ENCODE measurements around the gene NPC1. TPM values are rescaled to one million over a fixed set of nuclear protein-coding genes. Genes with fewer than 3 reads are reported as not detected.

NPC1 gene
- total and polyA plus RNA-seq, 2 donors (not counting 1 experiment from before 2014, with no cell fraction given), result 36.0 to 204 TPM

DNA sequence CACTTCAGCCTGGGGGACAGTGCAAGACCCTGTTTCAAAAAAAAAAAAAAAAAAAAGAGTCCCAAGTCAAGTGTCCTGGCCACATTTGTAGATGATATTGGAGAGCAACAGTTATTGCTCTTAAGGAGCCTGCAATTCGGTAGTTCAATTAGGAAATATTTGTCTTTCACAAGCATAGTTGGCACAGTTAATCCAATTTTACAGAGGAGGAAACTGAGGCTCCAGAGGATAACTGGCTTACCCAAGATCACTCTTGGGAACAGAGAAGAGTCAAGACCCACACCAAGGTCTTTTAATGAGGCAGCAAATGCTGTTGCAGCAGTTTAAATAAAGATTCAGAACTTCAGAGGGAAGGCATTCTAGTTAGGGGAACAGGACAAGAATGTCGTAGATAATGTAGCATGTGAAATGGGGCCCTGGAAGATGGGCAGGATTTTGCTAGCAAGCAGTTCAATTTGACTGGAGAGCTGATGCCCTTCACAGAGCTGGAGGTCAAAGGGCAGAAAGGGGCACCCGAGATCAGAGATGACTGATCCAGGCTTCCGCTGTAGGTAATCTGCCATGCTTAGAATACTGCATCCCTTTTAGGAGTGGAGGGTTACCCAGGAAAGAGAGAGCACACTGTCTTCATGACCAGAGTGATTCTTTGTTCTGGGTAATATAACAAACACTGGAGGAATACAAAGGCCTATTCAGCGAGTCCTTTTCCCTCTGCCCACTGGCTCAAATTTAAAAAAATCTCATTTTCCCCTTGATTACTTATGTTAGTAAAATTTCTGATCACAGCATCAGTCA lies 3.0 kb downstream of the NPC1 start:
- Histone ChIP-seq H2AFZ (ENCODE audit: low read length) (no peak overlapping the region), H3K36me3 (ENCODE audit: control insufficient read depth, insufficient read depth, low read length) (no peaks in the 10 kb centered on the region), H3K4me2 (ENCODE audit: extremely low read depth, insufficient read depth, low read length) (no peak overlapping the region), H3K9ac (ENCODE audit: insufficient read depth, low read length) (no peak overlapping the region), H3K27ac (ENCODE audit: insufficient read depth, low read length) (no peak overlapping the region), H3K9me3 (ENCODE audit: control insufficient read depth, insufficient read depth, low read depth, low read length) (no peaks in the 10 kb centered on the region), H3K4me3 (replicated peaks in 1 of 4; ENCODE audit: control extremely low read depth in 1 of 4, insufficient read depth in 1 of 4, low read depth in 3 of 4, low read length in 4 of 4) (peak overlapping the region in 1 of 4 experiments; percentile 20), H3K27me3 (ENCODE audit: control insufficient read depth, insufficient read depth, low read length) (no peaks in the 10 kb centered on the region), H4K20me1 (ENCODE audit: control insufficient read depth, extremely low read depth, insufficient read depth, low read length) (peaks cover 3% of the 10 kb centered on the region), H3K79me2 (ENCODE audit: control insufficient read depth, insufficient read depth, low read length) (peaks cover 31% of the 10 kb centered on the region), H3K4me1 (ENCODE audit: control insufficient read depth, extremely low read depth, insufficient read depth, low read length) (peaks cover 14% of the 10 kb centered on the region)
- TF ChIP-seq, protein P1, sequence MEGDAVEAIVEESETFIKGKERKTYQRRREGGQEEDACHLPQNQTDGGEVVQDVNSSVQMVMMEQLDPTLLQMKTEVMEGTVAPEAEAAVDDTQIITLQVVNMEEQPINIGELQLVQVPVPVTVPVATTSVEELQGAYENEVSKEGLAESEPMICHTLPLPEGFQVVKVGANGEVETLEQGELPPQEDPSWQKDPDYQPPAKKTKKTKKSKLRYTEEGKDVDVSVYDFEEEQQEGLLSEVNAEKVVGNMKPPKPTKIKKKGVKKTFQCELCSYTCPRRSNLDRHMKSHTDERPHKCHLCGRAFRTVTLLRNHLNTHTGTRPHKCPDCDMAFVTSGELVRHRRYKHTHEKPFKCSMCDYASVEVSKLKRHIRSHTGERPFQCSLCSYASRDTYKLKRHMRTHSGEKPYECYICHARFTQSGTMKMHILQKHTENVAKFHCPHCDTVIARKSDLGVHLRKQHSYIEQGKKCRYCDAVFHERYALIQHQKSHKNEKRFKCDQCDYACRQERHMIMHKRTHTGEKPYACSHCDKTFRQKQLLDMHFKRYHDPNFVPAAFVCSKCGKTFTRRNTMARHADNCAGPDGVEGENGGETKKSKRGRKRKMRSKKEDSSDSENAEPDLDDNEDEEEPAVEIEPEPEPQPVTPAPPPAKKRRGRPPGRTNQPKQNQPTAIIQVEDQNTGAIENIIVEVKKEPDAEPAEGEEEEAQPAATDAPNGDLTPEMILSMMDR (conservative IDR thresholded peaks at IDR 0.05 in 1 of 2, IDR thresholded peaks at IDR 0.05 in 1 of 2; ENCODE audit: low read depth in 1 of 2, low read length in 2 of 2), result no peak
- TF ChIP-seq EZH2 (IDR thresholded peaks at IDR 0.05; ENCODE audit: low read length, missing control alignments), result no peak
- no peak for DNase-seq (ENCODE audit: low read depth in 2 of 2)

DNA sequence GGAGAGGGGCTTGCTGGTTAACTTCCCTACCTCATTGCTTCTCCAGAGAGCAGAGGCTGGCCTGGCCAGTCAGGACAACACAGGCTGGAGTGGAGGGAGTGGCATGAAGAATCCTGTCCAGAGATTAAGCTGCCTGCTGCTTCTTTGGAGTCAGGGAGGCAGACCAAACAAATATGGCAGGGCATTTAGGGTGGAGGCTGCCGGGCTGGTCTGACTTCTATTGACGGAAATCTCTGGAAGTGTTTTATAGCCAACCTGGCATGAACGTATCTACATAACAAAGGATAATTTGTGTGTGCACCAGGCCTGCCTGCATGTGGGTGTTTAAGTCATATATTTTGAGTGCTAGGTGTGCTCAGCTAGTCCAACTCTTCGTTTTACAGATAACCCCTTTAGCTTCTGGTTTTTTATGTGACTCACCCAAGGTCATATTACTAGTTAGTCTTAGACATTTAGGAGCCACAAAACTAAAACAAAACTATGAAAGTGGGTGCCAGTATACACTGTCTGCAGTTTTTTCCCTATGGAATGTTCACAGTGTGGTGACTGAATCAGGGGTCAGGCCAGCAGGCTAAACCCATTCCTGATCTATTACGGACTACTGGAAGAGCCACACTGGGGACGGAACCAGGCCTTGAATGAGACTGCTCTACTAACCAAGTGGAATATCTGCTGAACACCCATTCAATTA lies 5.5 kb downstream of the NPC1 start:
- Histone ChIP-seq H3K79me2 (ENCODE audit: control insufficient read depth, insufficient read depth, low read length) (peaks cover 34% of the 10 kb centered on the region), H3K9ac (ENCODE audit: insufficient read depth, low read length) (no peak overlapping the region), H3K4me3 (replicated peaks in 1 of 4; ENCODE audit: control extremely low read depth in 1 of 4, insufficient read depth in 1 of 4, low read depth in 3 of 4, low read length in 4 of 4) (no peak overlapping the region), H4K20me1 (ENCODE audit: control insufficient read depth, extremely low read depth, insufficient read depth, low read length) (peaks cover 3% of the 10 kb centered on the region), H3K9me3 (ENCODE audit: control insufficient read depth, insufficient read depth, low read depth, low read length) (no peaks in the 10 kb centered on the region), H2AFZ (ENCODE audit: low read length) (no peak overlapping the region), H3K27ac (ENCODE audit: insufficient read depth, low read length) (no peak overlapping the region), H3K4me1 (ENCODE audit: control insufficient read depth, extremely low read depth, insufficient read depth, low read length) (peaks cover 10% of the 10 kb centered on the region), H3K36me3 (ENCODE audit: control insufficient read depth, insufficient read depth, low read length) (no peaks in the 10 kb centered on the region), H3K4me2 (ENCODE audit: extremely low read depth, insufficient read depth, low read length) (no peak overlapping the region), H3K27me3 (ENCODE audit: control insufficient read depth, insufficient read depth, low read length) (no peaks in the 10 kb centered on the region)
- peak; percentile 80 to 93 for DNase-seq (ENCODE audit: low read depth in 2 of 2)
- no peak for TF ChIP-seq EZH2 (IDR thresholded peaks at IDR 0.05; ENCODE audit: low read length, missing control alignments)
- TF ChIP-seq, protein P1 (conservative IDR thresholded peaks at IDR 0.05 in 1 of 2, IDR thresholded peaks at IDR 0.05 in 1 of 2; ENCODE audit: low read depth in 1 of 2, low read length in 2 of 2), result no peak

DNA sequence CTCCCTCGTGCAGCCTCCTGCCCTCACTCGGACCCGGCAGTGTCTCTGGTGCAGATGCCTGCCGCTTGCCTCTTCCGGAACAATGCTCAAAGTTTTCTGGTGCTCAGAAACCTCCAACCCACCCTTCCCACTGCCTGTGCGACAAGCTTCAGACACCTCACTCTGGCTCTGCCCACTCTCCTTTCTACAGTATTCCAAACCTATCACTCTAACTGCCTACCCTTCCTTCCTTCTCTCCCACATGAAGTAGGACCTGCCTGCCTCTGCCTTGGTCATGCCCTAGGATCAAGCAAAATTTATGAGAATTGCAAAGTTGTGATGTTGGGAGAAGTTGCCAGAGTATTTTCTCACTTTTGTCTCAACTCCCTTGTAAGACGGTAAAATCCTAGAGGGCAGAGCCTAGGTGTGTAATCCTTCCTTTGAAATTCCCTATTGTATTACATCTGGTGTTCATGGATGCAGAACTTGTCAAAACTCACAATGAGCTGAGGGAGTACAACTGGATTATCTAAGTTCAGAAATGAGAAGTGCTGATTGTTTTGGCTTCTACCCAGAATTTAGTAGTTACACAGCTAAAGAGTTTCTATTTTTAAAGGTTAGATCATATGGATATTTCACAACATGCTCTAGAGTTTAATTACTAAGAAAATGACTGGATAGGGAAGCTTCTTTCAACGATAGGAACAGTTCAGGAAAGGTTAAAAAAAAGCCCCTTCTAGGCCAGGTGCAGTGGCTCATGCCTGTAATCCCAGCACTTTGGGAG lies 7.2 kb downstream of the NPC1 start:
- no peak overlapping the region for H2AFZ ChIP-seq (ENCODE audit: low read length)
- no peaks in the 10 kb centered on the region for H3K9me3 ChIP-seq (ENCODE audit: control insufficient read depth, insufficient read depth, low read depth, low read length)
- H3K9ac ChIP-seq (ENCODE audit: insufficient read depth, low read length), result no peak overlapping the region
- peak; percentile 53 to 55 for DNase-seq (ENCODE audit: low read depth in 2 of 2)
- H3K4me2 ChIP-seq (ENCODE audit: extremely low read depth, insufficient read depth, low read length), result no peak overlapping the region
- H3K79me2 ChIP-seq (ENCODE audit: control insufficient read depth, insufficient read depth, low read length), result peaks cover 19% of the 10 kb centered on the region
- no peaks in the 10 kb centered on the region for H3K27me3 ChIP-seq (ENCODE audit: control insufficient read depth, insufficient read depth, low read length)
- H3K36me3 ChIP-seq (ENCODE audit: control insufficient read depth, insufficient read depth, low read length), result no peaks in the 10 kb centered on the region
- no peak overlapping the region for H3K4me3 ChIP-seq (replicated peaks in 1 of 4; ENCODE audit: control extremely low read depth in 1 of 4, insufficient read depth in 1 of 4, low read depth in 3 of 4, low read length in 4 of 4)
- peaks cover 8% of the 10 kb centered on the region for H3K4me1 ChIP-seq (ENCODE audit: control insufficient read depth, extremely low read depth, insufficient read depth, low read length)
- TF ChIP-seq, protein P1 (conservative IDR thresholded peaks at IDR 0.05 in 1 of 2, IDR thresholded peaks at IDR 0.05 in 1 of 2; ENCODE audit: low read depth in 1 of 2, low read length in 2 of 2), result no peak
- TF ChIP-seq EZH2 (IDR thresholded peaks at IDR 0.05; ENCODE audit: low read length, missing control alignments), result no peak
- H4K20me1 ChIP-seq (ENCODE audit: control insufficient read depth, extremely low read depth, insufficient read depth, low read length), result peaks cover 3% of the 10 kb centered on the region
- no peak overlapping the region for H3K27ac ChIP-seq (ENCODE audit: insufficient read depth, low read length)

Measured in fibroblast of lung (primary cell).